ENCODE data around the gene SCO2. TPM values are rescaled to one million over a fixed set of nuclear protein-coding genes. Genes with fewer than 3 reads are reported as not detected.

Gene SCO2
- total and polyA plus RNA-seq, 2 experiments from 2014 or later: 10.5 TPM; not detected in 1

DNA sequence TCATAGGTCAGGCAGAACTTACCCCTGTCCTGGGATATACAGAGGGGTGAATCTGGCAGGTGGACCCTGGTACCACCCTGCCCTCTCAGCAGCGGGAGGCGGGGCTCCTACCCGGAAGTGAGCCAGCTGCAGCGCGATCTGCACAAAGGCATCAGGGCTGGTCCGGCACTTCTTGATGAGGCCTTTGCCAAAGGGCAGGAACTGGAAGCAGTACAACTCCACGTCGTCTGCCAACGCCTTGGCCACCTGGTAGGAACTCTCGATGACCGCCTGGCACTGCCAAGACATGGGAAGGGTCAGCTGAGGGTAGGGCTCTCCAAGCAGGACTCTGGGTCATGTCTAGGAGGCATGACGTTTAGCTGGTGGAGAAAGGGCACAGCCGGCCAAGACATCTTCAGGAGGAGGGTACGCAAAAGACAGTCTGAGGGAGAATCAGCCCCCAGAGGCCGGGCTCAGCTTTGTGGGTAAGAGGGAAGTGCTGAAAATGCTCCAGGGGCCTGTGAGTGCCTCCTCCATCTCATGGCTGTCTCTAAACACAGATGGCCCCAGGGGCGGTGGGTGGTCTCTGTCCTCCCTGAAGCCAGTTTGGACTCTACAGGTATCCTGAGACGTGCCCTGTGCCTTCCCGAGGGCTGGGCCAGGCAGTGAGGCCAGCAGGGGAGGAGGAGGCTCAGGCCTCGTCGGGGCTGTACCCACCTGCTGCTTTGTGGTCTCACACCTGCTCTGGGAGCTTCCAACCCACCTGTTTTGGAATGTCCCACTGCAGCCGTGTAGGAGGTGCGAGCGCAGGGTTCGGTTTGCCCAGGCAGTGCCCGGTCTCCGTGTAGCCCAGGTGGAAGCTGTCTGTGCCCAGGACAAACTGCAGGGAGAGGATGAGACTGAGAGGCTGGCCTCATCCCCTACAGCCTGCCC is 46.1 kb upstream of the SCO2 start:
- Histone ChIP-seq H3K4me1 (ENCODE audit: low read depth) (no peaks in the 10 kb centered on the region), H3K4me3 (no peak overlapping the region), H3K36me3 (peaks cover 37% of the 10 kb centered on the region), H3K27ac (no peak overlapping the region), H3K9me3 (ENCODE audit: low read depth) (no peaks in the 10 kb centered on the region), H3K27me3 (no peaks in the 10 kb centered on the region)
- TF ChIP-seq, protein P1, sequence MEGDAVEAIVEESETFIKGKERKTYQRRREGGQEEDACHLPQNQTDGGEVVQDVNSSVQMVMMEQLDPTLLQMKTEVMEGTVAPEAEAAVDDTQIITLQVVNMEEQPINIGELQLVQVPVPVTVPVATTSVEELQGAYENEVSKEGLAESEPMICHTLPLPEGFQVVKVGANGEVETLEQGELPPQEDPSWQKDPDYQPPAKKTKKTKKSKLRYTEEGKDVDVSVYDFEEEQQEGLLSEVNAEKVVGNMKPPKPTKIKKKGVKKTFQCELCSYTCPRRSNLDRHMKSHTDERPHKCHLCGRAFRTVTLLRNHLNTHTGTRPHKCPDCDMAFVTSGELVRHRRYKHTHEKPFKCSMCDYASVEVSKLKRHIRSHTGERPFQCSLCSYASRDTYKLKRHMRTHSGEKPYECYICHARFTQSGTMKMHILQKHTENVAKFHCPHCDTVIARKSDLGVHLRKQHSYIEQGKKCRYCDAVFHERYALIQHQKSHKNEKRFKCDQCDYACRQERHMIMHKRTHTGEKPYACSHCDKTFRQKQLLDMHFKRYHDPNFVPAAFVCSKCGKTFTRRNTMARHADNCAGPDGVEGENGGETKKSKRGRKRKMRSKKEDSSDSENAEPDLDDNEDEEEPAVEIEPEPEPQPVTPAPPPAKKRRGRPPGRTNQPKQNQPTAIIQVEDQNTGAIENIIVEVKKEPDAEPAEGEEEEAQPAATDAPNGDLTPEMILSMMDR (IDR thresholded peaks at IDR 0.05; ENCODE audit: low read depth, low read length): no peak
- DNase-seq (ENCODE audit: low read depth in 1 of 2, low spot score in 1 of 2): no peak

DNA sequence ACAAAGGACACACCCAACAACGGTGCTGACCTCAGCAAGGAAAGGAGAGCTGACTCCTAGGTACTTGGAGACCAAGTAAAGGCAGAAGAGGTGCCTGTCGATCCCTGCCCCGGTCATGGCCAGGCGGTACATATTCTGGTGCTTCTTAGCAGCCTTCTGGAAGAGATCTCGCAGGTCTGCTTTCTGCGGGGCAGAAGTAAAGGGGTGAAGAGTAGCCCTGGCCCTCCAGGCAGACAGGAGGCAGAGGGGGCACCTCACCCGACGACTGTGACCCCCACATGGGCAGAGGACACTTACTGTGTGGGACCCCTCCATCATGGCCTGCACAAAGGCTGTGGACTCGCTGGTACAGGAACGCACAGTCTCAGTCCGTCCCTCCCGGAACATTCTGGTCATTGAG is 45.5 kb upstream of the SCO2 start:
- TF ChIP-seq, protein P1 (IDR thresholded peaks at IDR 0.05; ENCODE audit: low read depth, low read length): no peak
- H3K9me3 ChIP-seq (ENCODE audit: low read depth): no peaks in the 10 kb centered on the region
- H3K27ac ChIP-seq: no peak overlapping the region
- no peak for DNase-seq (ENCODE audit: low read depth in 1 of 2, low spot score in 1 of 2)
- no peaks in the 10 kb centered on the region for H3K27me3 ChIP-seq
- H3K4me3 ChIP-seq: no peak overlapping the region
- H3K4me1 ChIP-seq (ENCODE audit: low read depth): no peaks in the 10 kb centered on the region
- H3K36me3 ChIP-seq: peaks cover 37% of the 10 kb centered on the region

DNA sequence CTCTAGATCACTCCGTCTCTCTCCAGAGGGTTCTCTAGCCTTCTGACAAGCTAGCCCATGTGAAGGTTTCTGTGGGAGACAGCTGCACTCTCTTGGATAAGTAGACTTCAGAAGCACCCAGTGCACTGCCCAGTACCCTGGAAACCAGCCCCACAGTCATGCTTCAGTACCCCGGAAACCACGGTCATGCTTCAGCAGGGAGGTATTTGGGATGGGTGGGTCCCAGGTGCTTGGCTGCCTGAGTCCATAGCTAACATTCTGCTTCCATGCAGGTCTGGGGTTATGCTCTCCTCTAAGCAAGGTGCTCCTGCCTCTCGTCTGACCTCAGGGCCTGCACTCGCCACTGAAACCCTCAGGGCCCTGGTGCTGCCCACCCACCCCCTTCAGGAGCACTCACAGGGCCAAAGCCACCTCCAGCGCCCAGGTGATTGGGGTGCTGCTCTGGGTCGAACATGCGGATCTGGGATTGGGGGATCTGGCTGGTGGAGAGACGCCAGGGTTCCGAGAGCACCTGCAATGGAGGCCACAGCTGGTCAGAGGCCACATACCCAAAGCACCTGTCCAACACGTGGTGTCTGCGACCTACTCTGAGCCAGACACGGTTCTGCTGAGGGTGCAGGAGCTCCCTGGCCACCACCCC is 44.6 kb upstream of the SCO2 start:
- H3K4me1 ChIP-seq (ENCODE audit: low read depth): no peaks in the 10 kb centered on the region
- TF ChIP-seq, protein P1 (IDR thresholded peaks at IDR 0.05; ENCODE audit: low read depth, low read length): no peak
- H3K36me3 ChIP-seq: peaks cover 37% of the 10 kb centered on the region
- no peak overlapping the region for H3K4me3 ChIP-seq
- no peaks in the 10 kb centered on the region for H3K27me3 ChIP-seq
- no peak for DNase-seq (ENCODE audit: low read depth in 1 of 2, low spot score in 1 of 2)
- no peaks in the 10 kb centered on the region for H3K9me3 ChIP-seq (ENCODE audit: low read depth)
- no peak overlapping the region for H3K27ac ChIP-seq

DNA sequence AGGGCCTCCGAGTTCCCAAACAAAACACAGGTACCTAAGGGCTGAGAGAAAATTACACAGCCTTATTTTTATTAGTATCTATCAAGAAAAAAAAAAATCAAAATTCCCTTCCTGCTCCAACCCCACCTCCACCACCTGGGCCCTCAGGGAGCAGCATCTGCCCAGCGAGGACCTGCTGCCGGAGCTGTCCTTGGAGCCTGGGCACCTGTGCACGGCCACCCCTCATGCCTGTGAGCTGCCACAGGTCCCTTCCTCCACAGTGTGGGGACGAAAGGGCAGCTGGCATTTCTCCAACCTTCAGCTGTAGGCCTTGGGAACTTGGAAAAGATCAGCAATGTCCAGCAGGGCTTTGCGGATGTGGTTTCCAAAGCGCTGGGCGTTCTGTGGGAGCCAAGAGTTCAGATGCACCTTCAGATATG is 43.7 kb upstream of the SCO2 start:
- no peak for DNase-seq (ENCODE audit: low read depth in 1 of 2, low spot score in 1 of 2)
- no peak overlapping the region for H3K27ac ChIP-seq
- peaks cover 37% of the 10 kb centered on the region for H3K36me3 ChIP-seq
- H3K9me3 ChIP-seq (ENCODE audit: low read depth): no peaks in the 10 kb centered on the region
- no peak overlapping the region for H3K4me3 ChIP-seq
- no peaks in the 10 kb centered on the region for H3K27me3 ChIP-seq
- H3K4me1 ChIP-seq (ENCODE audit: low read depth): no peaks in the 10 kb centered on the region
- TF ChIP-seq, protein P1 (IDR thresholded peaks at IDR 0.05; ENCODE audit: low read depth, low read length): no peak

DNA sequence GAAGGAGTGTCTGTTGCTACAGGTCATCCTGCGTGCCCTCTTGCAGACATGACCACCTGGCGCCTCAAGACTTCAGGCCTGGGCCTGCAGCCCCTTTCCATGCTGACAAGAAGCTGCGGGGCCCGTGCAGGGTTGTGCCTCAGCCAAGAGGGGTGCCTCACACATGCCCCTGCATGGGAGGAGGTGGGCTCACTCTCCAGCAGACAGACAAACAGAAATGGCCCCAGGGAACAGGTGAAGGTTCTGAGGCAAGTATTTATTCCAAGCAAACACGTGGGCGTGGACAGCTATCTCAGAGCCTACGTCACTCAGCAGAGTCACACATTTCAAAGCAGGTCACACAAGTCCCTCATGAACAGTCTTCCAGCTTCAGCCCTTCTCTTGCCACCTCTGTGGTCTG is 43.2 kb upstream of the SCO2 start:
- no peak for DNase-seq (ENCODE audit: low read depth in 1 of 2, low spot score in 1 of 2)
- TF ChIP-seq, protein P1 (IDR thresholded peaks at IDR 0.05; ENCODE audit: low read depth, low read length): no peak
- Histone ChIP-seq H3K27me3 (no peaks in the 10 kb centered on the region), H3K9me3 (ENCODE audit: low read depth) (no peaks in the 10 kb centered on the region), H3K4me3 (no peak overlapping the region), H3K36me3 (peaks cover 37% of the 10 kb centered on the region), H3K27ac (no peak overlapping the region), H3K4me1 (ENCODE audit: low read depth) (peaks cover 3% of the 10 kb centered on the region)
